Effector CD4-positive, alpha-beta T cell (primary cell): ENCODE data around the gene ZNF727.
"Not testable (repeated sequence)": the region's sequence is repeated elsewhere in the genome, so short reads cannot be mapped to it uniquely, and the experiment has no call there.

ENCODE experiments used
- DNase-seq: peaks from one replicate; pipeline ENCODE4 v3.0.0-alpha.2; 2020
- total RNA-seq: gene quantifications from one replicate; lab custom pipeline; 2026; lab: John Stamatoyannopoulos, UW

ZNF727 gene
- 0.94 reads per million for total RNA-seq

GRCh38 chr7:64045301-64046040 lies at the start of gene ZNF727:
Gene ZNF727, plus strand, starts transcription at chr7:64045434. Its CDS starts 188 bp downstream, at chr7:64045622.
- DNase-seq: no peak

GRCh38 chr7:63998549-63998948 lies 46.7 kb upstream of the ZNF727 start, which contains the start of gene ZNF722:
Gene ZNF722, plus strand, starts transcription at chr7:63998849. Its CDS starts 113 bp downstream, at chr7:63998962.
- DNase-seq: no peak

DNA sequence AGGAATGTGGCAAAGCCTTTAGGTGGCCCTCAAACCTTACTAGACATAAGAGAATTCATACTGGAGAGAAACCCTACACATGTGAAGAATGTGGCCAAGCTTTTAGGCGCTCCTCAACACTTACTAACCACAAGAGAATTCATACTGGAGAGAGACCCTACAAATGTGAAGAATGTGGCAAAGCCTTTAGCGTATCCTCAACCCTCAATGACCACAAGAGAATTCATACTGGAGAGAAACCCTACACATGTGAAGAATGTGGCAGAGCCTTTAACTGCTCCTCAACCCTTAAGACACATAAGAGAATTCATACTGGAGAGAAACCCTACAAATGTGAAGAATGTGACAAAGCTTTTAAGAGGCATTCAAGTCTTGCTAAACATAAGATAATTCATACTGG lies 29.7 kb upstream of the ZNF727 start:
- DNase-seq: not testable (repeated sequence)

DNA sequence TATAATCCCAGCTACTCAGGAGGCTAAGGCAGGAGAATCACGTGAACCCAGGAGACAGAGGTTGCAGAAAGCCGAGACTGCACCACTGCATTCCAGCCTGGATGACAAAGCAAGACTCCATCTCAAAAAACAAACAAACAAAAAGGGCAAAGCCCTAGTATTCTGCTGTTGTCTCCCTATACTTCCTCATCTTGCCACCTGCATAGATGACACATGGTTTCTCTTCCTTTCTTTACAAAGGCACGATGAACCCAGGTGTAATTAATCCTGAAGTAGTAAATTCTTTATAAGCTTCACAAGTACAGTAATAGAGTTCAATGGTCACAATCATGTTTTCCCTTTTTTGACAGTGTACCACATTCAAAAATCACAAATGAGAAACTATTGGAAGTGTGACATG lies 9.8 kb upstream of the ZNF727 start:
- no peak for DNase-seq

GRCh38 chr7:64037095-64037494 lies 8.1 kb upstream of the ZNF727 start:
- no peak for DNase-seq

- no peak for DNase-seq
Observed at GRCh38 chr7:64046041-64046389, 781 bp downstream of the ZNF727 start.

DNA sequence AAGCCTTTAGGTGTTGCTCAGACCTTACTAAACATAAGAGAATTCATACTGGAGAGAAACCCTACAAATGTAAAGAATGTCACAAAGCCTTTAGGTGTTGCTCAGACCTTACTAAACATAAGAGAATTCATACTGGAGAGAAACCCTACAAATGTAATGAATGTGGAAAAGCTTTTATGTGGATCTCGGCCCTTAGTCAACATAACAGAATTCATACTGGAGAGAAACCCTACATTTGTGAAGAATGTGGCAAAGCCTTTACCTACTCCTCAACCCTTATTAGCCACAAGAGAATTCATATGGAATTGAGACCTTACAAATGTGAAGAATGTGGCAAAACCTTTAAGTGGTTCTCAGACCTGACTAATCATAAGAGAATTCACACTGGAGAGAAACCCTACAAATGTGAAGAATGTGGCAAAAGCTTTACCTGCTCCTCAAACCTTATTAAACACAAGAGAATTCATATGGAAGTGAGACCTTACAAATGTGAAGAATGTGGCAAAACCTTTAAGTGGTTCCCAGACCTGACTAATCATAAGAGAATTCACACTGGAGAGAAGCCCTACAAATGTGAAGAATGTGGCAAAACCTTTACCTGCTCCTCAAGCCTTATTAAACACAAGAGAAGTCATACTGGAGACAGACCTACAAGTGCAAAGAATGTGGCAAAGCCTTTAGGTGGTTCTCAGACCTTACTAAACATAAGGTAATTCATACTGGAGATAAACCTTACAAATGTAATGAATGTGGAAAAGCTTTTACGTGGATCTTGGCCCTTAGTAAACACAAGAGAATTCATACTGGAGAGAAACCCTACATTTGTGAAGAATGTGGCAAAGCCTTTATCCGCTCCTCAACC lies 32.8 kb downstream of the ZNF727 start:
- DNase-seq: not testable (repeated sequence)

DNA sequence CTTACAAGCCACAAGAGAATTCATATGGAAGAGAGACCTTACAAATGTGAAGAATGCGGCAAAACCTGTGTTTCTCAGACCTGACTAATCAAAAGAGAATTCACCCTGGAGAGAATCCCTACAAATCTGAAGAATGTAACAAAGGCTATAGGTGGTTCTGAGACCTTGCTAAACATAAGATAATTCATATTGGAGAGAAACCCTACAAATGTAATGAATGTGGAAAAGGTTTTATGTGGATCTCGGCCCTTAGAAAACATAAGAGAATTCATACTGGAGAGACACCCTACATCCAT lies 33.4 kb downstream of the ZNF727 start:
- DNase-seq: no peak

GRCh38 chr7:64087501-64087900 lies 42.3 kb downstream of the ZNF727 start:
- no peak for DNase-seq

GRCh38 chr7:64088863-64089262 lies 43.6 kb downstream of the ZNF727 start:
- not testable (repeated sequence) for DNase-seq
